ENCODE data around the gene SLC16A1. TPM values are rescaled to one million over a fixed set of nuclear protein-coding genes. Genes with fewer than 3 reads are reported as not detected.
"Not testable (repeated sequence)": the region's sequence is repeated elsewhere in the genome, so short reads cannot be mapped to it uniquely, and the experiment has no call there.

Gene SLC16A1
- total RNA-seq, 1 donor from 2014 or later: 149 TPM

DNA sequence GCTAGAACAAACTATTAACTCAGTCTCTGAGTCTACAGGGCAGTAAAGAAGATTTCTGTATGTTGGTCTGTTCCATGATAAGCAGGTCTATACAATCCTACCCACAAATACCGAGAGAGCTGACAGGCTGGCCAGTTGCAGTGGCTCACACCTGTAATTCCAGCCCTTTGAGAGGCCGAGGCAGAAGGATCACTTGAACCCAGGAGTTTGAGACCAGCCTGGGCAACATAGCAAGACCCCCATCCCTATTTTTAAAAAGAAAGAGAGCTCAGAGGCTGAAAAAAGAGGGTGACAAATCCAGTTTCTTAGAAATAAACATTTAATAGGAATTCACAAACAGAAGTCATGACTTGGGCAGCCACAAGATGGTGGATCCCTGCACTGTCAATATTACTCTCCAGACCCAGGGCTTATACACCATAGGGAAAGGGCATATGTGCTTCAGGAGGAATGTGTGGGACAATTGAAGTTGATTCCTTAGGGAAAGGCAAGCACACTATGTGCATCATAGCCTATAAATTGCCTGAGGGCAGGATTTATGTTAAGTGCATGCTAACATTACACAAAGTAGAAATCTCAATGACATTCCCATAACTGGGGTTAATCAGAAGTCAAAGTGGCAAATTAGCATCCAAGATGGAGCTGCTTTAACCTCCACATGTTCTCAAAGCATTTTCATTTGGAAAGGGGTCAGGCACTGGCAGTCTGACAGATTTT, 66.8 kb downstream of the SLC16A1 start:
- no peak overlapping the region for H3K27ac ChIP-seq
- no peak overlapping the region for H3K4me3 ChIP-seq
- Mint-ChIP-seq H3K9me3 (peaks cover 11% of the 10 kb centered on the region), H3K4me1 (peaks cover 2% of the 10 kb centered on the region), H3K27me3 (ENCODE audit: insufficient read depth, low read depth) (no peaks in the 10 kb centered on the region), H3K27ac (no peak overlapping the region), H3K4me3 (no peak overlapping the region), H3K36me3 (peaks cover 5% of the 10 kb centered on the region)
- TF ChIP-seq, protein P1, sequence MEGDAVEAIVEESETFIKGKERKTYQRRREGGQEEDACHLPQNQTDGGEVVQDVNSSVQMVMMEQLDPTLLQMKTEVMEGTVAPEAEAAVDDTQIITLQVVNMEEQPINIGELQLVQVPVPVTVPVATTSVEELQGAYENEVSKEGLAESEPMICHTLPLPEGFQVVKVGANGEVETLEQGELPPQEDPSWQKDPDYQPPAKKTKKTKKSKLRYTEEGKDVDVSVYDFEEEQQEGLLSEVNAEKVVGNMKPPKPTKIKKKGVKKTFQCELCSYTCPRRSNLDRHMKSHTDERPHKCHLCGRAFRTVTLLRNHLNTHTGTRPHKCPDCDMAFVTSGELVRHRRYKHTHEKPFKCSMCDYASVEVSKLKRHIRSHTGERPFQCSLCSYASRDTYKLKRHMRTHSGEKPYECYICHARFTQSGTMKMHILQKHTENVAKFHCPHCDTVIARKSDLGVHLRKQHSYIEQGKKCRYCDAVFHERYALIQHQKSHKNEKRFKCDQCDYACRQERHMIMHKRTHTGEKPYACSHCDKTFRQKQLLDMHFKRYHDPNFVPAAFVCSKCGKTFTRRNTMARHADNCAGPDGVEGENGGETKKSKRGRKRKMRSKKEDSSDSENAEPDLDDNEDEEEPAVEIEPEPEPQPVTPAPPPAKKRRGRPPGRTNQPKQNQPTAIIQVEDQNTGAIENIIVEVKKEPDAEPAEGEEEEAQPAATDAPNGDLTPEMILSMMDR (IDR thresholded peaks at IDR 0.05): no peak
- TF ChIP-seq EZH2 (IDR thresholded peaks at IDR 0.05) (no peak), EZH2phosphoT487 (IDR thresholded peaks at IDR 0.05) (no peak)
- H2AFZ ChIP-seq (replicated peaks): no peak overlapping the region
- no peaks in the 10 kb centered on the region for H3K79me2 ChIP-seq (ENCODE audit: low read depth)
- H3K9me3 ChIP-seq (ENCODE audit: low read depth): no peaks in the 10 kb centered on the region
- no peaks in the 10 kb centered on the region for H3F3A ChIP-seq (ENCODE audit: low read depth)
- no peaks in the 10 kb centered on the region for H3K4me1 ChIP-seq
- no peak for DNase-seq (ENCODE audit: low spot score)
- no peak overlapping the region for H3K4me2 ChIP-seq
- no peaks in the 10 kb centered on the region for H3K27me3 ChIP-seq
- no peaks in the 10 kb centered on the region for H3K36me3 ChIP-seq
- H3K9ac ChIP-seq: no peak overlapping the region
- no peaks in the 10 kb centered on the region for H4K20me1 ChIP-seq (ENCODE audit: low read depth)

- H3K9me3 ChIP-seq (ENCODE audit: low read depth): no peaks in the 10 kb centered on the region
- H3K36me3 Mint-ChIP-seq: peaks cover 2% of the 10 kb centered on the region
- TF ChIP-seq EZH2 (IDR thresholded peaks at IDR 0.05) (no peak), EZH2phosphoT487 (IDR thresholded peaks at IDR 0.05) (no peak)
- TF ChIP-seq, protein P1 (IDR thresholded peaks at IDR 0.05): no peak
- no peak for DNase-seq (ENCODE audit: low spot score)
- H3K27me3 ChIP-seq: no peaks in the 10 kb centered on the region
- no peak overlapping the region for H3K27ac Mint-ChIP-seq
- H3K4me1 Mint-ChIP-seq: peaks cover 2% of the 10 kb centered on the region
- no peak overlapping the region for H3K4me3 Mint-ChIP-seq
- no peak overlapping the region for H3K4me3 ChIP-seq
- no peak overlapping the region for H2AFZ ChIP-seq (replicated peaks)
- H3K9ac ChIP-seq: no peak overlapping the region
- H3K27ac ChIP-seq: no peak overlapping the region
- H3K36me3 ChIP-seq: no peaks in the 10 kb centered on the region
- H3K4me2 ChIP-seq: no peak overlapping the region
- peaks cover 5% of the 10 kb centered on the region for H3K9me3 Mint-ChIP-seq
- H3F3A ChIP-seq (ENCODE audit: low read depth): no peaks in the 10 kb centered on the region
- H3K4me1 ChIP-seq: no peaks in the 10 kb centered on the region
- no peaks in the 10 kb centered on the region for H4K20me1 ChIP-seq (ENCODE audit: low read depth)
- no peaks in the 10 kb centered on the region for H3K79me2 ChIP-seq (ENCODE audit: low read depth)
- H3K27me3 Mint-ChIP-seq (ENCODE audit: insufficient read depth, low read depth): no peaks in the 10 kb centered on the region
Observed at GRCh38 chr1:112888630-112889029, 67.4 kb downstream of the SLC16A1 start.

- no peak overlapping the region for H3K27ac ChIP-seq
- no peak for DNase-seq (ENCODE audit: low spot score)
- no peak overlapping the region for H3K9ac ChIP-seq
- no peaks in the 10 kb centered on the region for H3K27me3 Mint-ChIP-seq (ENCODE audit: insufficient read depth, low read depth)
- TF ChIP-seq, protein P1 (IDR thresholded peaks at IDR 0.05): no peak
- no peak for TF ChIP-seq EZH2 (IDR thresholded peaks at IDR 0.05)
- TF ChIP-seq EZH2phosphoT487 (IDR thresholded peaks at IDR 0.05): no peak
- no peaks in the 10 kb centered on the region for H3K36me3 Mint-ChIP-seq
- no peaks in the 10 kb centered on the region for H3K27me3 ChIP-seq
- no peak overlapping the region for H3K27ac Mint-ChIP-seq
- H4K20me1 ChIP-seq (ENCODE audit: low read depth): no peaks in the 10 kb centered on the region
- H3K4me2 ChIP-seq: no peak overlapping the region
- H3K4me3 ChIP-seq: no peak overlapping the region
- no peaks in the 10 kb centered on the region for H3K79me2 ChIP-seq (ENCODE audit: low read depth)
- no peak overlapping the region for H2AFZ ChIP-seq (replicated peaks)
- no peaks in the 10 kb centered on the region for H3K4me1 ChIP-seq
- H3K9me3 ChIP-seq (ENCODE audit: low read depth): no peaks in the 10 kb centered on the region
- no peaks in the 10 kb centered on the region for H3K9me3 Mint-ChIP-seq
- no peak overlapping the region for H3K4me3 Mint-ChIP-seq
- no peaks in the 10 kb centered on the region for H3K36me3 ChIP-seq
- H3F3A ChIP-seq (ENCODE audit: low read depth): no peaks in the 10 kb centered on the region
- peaks cover 3% of the 10 kb centered on the region for H3K4me1 Mint-ChIP-seq
Observed at GRCh38 chr1:112887599-112888283, 68.3 kb downstream of the SLC16A1 start.

DNA sequence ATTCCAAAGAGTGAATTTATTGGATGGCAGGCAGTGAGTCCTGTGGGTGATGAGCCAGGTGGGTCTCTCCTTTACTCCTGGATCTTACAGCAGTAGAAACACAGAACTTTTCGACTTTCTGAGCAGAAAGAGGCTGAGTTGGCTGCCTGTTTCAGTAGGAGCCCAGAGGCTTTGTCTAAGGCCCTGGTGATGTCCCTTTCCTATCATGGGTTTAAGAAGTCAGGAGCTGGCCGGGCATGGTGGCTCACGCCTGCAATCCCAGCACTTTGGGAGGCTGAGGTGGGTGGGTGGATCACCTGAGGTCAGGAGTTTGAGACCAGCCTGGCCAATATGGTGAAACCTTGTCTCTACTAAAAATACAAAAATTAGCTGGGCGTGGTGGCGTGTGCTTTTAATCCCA, 71.0 kb downstream of the SLC16A1 start:
- not testable (repeated sequence) for H3K79me2 ChIP-seq (ENCODE audit: low read depth); H4K20me1 ChIP-seq (ENCODE audit: low read depth); H3K27ac ChIP-seq; H3K9me3 ChIP-seq (ENCODE audit: low read depth); H3K4me3 ChIP-seq; H3K9ac ChIP-seq; H3K4me3 Mint-ChIP-seq; H3K27me3 ChIP-seq; H3K4me2 ChIP-seq; H3K27me3 Mint-ChIP-seq (ENCODE audit: insufficient read depth, low read depth); H3K36me3 Mint-ChIP-seq; H2AFZ ChIP-seq (replicated peaks); H3K27ac Mint-ChIP-seq; H3K36me3 ChIP-seq; H3K9me3 Mint-ChIP-seq; H3K4me1 ChIP-seq; DNase-seq (ENCODE audit: low spot score)
- peaks cover 15% of the 10 kb centered on the region for H3F3A ChIP-seq (ENCODE audit: low read depth)
- H3K4me1 Mint-ChIP-seq: peaks cover 14% of the 10 kb centered on the region
